ENCODE data around the gene BMPER.

The BMPER gene

GRCh38 chr7:33876596-33877274 lies 28.6 kb upstream of the BMPER start:
- H3K27me3 ChIP-seq (ENCODE audit: insufficient read depth, low read depth, severe bottlenecking): no peaks in the 10 kb centered on the region
- no peaks in the 10 kb centered on the region for H3K36me3 ChIP-seq
- H3K27ac ChIP-seq: no peak overlapping the region
- H3K4me3 ChIP-seq (ENCODE audit: low read depth, low read length): no peak overlapping the region
- TF ChIP-seq CTCF (IDR thresholded peaks at IDR 0.05; ENCODE audit: low read depth, low read length): no peak
- H3K9me3 ChIP-seq (ENCODE audit: severe bottlenecking): no peaks in the 10 kb centered on the region
- DNase-seq: no peak

GRCh38 chr7:33880787-33881186 lies 24.6 kb upstream of the BMPER start:
- Histone ChIP-seq H3K4me3 (ENCODE audit: low read depth, low read length) (no peak overlapping the region), H3K27ac (no peak overlapping the region), H3K27me3 (ENCODE audit: insufficient read depth, low read depth, severe bottlenecking) (no peaks in the 10 kb centered on the region), H3K9me3 (ENCODE audit: severe bottlenecking) (no peaks in the 10 kb centered on the region), H3K36me3 (no peaks in the 10 kb centered on the region)
- TF ChIP-seq CTCF (IDR thresholded peaks at IDR 0.05; ENCODE audit: low read depth, low read length): no peak
- no peak for DNase-seq

GRCh38 chr7:33881316-33881715 lies 24.0 kb upstream of the BMPER start:
- Histone ChIP-seq H3K27me3 (ENCODE audit: insufficient read depth, low read depth, severe bottlenecking) (no peaks in the 10 kb centered on the region), H3K4me3 (ENCODE audit: low read depth, low read length) (no peak overlapping the region), H3K9me3 (ENCODE audit: severe bottlenecking) (no peaks in the 10 kb centered on the region), H3K36me3 (no peaks in the 10 kb centered on the region), H3K27ac (no peak overlapping the region)
- no peak for TF ChIP-seq CTCF (IDR thresholded peaks at IDR 0.05; ENCODE audit: low read depth, low read length)
- DNase-seq: no peak

- no peak for TF ChIP-seq CTCF (IDR thresholded peaks at IDR 0.05; ENCODE audit: low read depth, low read length)
- H3K27ac ChIP-seq: no peak overlapping the region
- no peaks in the 10 kb centered on the region for H3K36me3 ChIP-seq
- no peaks in the 10 kb centered on the region for H3K9me3 ChIP-seq (ENCODE audit: severe bottlenecking)
- no peak for DNase-seq
- no peak overlapping the region for H3K4me3 ChIP-seq (ENCODE audit: low read depth, low read length)
- no peaks in the 10 kb centered on the region for H3K27me3 ChIP-seq (ENCODE audit: insufficient read depth, low read depth, severe bottlenecking)
These were observed 23.1 kb upstream of the BMPER start for GRCh38 chr7:33882040-33882837.

GRCh38 chr7:33882950-33883670 lies 22.2 kb upstream of the BMPER start:
- Histone ChIP-seq H3K27ac (no peak overlapping the region), H3K4me3 (ENCODE audit: low read depth, low read length) (no peak overlapping the region)
- TF ChIP-seq CTCF (IDR thresholded peaks at IDR 0.05; ENCODE audit: low read depth, low read length): no peak

More at GRCh38 chr7:33882950-33883670, 22.2 kb upstream of the BMPER start:
- H3K36me3 ChIP-seq: no peaks in the 10 kb centered on the region
- no peaks in the 10 kb centered on the region for H3K27me3 ChIP-seq (ENCODE audit: insufficient read depth, low read depth, severe bottlenecking)
- no peaks in the 10 kb centered on the region for H3K9me3 ChIP-seq (ENCODE audit: severe bottlenecking)
- no peak for DNase-seq
